NCI-H345 (cell line): ENCODE results near the gene ASTN1.

Experiments
- DNase-seq: peaks from one replicate; lab custom pipeline; 2025; lab: John Stamatoyannopoulos, UW

The ASTN1 gene

DNA sequence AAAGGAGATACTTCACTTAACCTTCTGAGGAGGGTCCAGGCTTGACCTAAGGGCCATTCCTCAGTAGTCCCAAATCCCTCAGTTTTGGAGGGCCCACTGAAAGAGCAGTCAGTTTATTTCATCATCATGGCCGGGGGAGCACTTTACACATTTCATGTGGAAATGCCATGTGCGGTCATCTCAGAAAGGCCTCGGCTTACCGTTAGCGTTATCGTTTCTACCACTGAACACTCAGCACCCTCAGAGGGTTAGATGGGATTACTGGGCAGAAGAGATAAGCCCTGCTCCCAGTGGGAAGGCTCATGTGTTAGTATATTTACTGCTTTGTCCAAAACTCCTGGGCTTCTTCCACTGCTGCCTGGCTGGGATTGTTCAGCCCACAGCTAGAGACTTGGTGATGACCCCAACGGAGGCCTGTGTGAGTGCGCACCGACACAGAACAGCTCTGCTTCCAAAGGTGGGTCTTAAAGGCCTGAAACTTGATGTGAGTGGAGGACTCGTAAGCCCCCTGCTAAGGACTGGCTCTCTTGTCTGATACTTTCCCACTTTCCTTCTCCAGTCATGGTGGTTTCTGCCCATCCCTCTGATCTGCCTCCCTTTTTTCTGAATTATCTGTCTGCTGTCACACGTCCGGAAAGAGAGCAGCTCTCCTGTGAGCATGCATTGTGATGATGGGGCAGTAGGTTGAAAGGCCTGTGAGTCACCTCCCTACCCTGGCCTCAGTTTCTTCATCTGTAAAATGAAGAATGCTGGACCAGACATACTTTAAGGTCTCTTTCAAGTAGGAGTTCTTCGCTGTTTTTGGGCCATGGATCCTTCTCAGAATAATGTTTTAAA lies 284.5 kb downstream of the ASTN1 start:
- no peak for DNase-seq

GRCh38 chr1:176878750-176879536 lies 285.6 kb downstream of the ASTN1 start:
- DNase-seq, result no peak

- DNase-seq, result no peak
Observed at GRCh38 chr1:176877557-176877956, 287.0 kb downstream of the ASTN1 start.

GRCh38 chr1:176876966-176877515 lies 287.5 kb downstream of the ASTN1 start:
- no peak for DNase-seq

DNA sequence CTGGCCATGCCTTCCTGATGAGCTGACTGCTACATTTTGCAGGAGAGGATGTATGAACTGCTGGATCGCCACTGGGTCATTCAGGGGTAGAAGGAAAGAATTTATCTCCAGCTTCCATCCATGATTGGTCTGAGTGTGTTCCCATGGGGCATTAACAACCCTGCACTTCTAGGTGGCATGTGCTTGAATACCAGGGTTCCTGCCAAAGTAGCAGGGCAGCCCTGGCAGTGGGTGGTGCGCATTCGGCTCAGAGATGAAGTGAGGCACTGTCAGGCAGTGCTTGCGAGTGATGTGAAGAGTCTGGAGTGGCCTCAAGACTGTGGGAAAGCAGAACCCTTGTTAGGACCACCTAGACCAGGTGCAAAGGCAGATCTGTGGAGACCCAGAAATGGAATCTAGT lies 294.9 kb downstream of the ASTN1 start:
- no peak for DNase-seq

GRCh38 chr1:176866011-176866714 lies 298.3 kb downstream of the ASTN1 start:
- no peak for DNase-seq

DNA sequence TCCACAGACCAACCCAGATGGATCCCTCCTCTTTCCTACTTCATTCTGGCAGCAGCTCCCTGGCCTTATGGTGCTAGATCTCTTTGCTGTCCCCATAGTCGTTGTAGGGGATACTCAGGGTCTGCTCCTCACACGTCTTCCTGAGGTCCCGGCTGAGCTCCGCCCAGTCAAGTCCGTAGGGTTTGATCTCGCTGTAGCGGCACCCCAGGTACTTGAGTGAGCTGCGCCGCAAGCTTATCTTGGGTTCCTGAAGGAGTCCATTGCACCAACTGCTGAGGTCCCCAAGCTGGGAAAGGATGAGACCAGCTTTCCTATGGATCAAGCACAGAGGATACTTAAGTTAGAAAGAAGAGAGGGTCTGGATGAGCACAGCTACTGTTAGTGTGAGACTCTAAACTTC lies 300.3 kb downstream of the ASTN1 start:
- DNase-seq, result no peak

- no peak for DNase-seq
Observed at GRCh38 chr1:176863613-176864012, 300.9 kb downstream of the ASTN1 start.

DNA sequence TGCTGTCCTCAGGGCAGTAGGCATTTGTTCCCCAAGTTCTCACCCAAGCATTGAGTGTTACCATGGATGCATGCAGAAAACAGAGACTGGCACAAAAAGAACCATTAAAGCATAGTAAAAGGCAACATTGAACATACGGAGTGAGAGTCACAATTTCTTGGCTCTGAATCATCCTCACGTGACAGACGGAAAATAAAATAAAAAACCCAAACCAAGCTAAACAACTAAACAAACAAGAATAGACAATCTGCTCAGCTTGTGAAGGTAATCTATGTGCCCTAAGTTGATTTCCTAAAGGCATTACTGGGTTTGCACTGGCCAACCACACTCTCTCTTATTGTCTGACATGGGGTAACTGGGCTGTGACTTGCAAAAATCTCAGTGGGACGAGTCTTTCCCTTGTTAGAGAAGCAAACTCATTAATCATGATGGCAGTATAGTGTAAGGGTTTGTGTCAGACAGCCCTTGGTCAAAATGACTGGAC lies 306.0 kb downstream of the ASTN1 start:
- DNase-seq, result no peak

DNA sequence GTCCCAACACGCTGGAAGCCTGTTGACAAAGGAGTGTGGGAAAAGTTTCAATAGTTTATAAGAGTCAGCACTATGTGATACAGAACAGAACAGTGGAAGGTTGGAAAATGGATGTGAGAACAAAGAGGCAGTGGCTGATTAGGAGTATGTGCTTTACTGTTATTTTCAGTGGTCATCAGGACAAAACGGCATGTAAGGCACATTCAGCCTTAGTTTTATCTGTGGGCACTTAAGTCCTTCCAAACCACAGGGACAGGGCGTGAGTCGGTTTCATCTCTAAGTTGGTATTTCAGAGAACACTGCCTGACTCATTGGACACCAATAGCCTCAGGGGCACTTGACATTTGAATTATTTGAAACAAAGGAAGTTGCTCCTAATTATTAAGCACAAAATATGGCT lies 306.9 kb downstream of the ASTN1 start:
- no peak for DNase-seq

- peak; percentile 44 for DNase-seq
Observed at GRCh38 chr1:176854758-176855745, 309.5 kb downstream of the ASTN1 start.

DNA sequence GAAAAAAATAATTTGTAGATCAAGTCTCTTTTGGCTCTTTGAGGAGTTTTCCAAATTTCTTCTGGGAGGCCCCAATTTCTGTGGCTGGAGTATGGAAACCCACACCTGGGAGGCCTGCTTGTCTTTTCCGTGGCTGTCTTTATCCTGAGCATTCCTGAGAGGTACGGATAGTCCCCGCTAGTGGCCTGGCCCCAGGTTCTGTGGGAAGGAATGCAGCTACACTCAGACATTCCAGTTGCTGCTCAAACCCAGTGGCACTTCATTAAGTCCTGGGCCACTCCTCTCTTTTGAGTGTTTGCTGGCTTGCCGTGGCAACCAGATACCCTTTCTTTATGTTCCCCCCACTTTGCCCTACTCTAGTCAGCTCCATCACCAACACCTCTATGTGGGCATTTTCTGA lies 310.4 kb downstream of the ASTN1 start:
- DNase-seq, result no peak

DNA sequence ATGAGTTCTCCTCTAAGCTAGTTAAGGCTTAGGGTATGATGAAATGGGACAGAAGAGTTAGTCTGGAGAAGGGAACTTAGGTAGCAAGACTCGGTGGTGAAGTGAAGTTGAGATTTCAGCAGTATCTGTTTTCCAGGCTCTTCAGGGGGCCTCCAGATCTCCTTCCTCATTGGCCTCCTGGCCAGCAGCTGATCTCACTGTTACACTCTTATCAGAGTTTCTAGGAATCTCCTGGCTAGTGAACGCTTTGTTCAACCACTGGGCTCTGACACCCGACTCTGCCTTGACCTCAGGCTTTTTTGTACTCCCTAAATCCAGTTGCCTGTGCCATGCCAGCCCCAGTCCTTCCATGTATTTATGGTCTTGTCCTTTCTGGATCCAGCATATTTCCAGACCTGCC lies 311.0 kb downstream of the ASTN1 start:
- DNase-seq, result no peak

DNA sequence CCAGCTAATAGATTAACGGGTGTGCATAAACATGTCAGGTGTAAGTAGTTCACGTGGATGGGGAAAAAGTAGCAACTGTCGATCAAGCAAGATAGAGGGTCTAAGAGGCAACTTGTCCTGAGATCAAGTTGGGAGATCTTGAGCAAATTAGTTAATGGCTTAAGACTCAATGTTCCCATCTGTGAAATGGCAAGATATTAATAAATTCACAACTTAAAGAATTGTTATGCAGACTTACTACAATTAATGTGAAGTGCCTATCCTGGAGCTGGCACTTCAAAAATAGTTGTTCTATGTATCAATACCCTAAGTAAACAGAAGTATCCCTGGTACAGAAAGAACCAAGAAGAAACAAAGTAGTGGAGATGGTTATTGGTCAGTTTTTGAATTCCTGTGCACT lies 312.4 kb downstream of the ASTN1 start:
- no peak for DNase-seq

GRCh38 chr1:176850871-176851270 lies 313.6 kb downstream of the ASTN1 start:
- DNase-seq, result no peak

DNA sequence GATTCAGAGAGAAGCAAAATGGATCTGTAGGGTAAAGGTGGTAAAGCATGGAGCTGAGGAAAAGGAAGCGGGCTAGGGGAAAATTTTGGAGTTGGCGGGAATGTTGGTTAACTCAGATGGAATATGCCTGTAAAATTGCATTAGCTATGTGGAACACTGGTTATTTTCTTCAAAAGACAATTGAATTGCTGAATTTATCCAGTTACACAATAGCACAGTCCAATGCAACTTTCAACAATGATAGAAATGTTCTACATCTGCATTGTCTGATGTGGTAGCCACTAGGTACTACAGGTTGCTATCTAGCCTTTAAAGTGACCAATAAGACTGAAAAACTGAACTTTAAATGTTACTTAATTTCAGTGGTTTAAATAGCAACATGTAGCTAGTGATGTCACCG lies 315.2 kb downstream of the ASTN1 start:
- no peak for DNase-seq

DNA sequence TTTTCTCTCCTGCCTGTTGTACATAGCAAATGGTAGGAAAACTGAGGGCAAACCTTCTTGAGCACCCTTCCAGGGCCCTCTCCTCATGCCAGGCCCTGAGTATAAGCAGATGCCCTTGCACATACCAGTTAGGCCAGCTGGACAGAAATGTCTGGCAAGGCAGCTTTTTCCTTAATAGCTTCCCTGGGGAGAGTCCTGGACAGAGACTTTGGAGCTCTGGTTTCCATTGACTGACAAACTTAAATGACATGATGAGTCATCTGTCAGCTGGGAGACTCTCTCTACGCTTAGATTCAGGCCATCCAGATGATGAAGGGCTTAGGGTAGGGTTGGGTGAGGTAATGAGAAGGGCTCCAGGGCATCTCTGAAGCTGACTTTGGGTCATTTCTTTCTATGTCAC lies 317.5 kb downstream of the ASTN1 start:
- DNase-seq, result no peak

DNA sequence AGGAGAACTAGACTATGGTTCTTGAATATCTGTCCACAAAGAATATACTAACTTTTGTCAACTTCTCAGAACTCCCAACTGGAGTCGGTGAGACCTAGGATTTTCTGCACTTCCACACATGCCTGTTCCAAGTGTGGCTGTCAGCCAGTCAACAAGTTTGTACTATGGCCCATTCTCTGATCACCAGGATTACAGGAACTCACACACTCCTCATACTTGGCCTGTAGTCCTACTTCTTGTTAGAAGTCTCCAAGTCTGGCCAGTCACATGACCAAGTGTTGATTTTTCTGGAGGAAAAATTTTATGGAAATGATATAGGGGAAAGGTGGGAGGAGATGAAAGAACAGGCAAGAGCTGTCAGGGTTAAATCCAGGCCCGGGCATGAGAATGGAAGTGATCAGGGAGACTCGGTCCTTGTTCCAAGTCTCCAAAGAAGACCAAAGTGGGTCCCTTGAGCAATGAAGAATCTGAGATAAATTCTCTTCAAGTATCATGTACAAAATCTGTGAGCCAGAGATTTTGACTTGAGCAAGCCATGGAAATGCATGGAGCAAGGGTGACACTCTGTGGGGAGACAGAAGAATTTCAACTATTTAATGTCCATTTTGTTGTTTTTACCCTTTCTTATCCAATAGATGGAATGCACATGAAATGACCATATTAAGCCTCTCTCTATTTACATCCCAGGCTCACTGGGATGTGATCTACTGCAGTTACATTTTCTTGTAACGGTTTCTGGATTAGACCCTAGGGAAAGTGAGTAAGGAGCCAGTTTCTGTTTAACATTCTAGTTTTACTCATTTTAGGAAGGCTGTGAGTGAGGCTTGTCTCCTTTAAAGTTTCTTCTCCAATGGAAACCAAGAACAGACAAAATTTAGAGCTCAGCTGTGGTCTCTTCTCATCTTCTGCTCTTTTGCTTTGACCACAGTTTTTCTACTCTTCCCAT lies 320.9 kb downstream of the ASTN1 start:
- peak; percentile 34 for DNase-seq

GRCh38 chr1:176841238-176841637 lies 323.3 kb downstream of the ASTN1 start:
- DNase-seq, result no peak

- DNase-seq, result no peak
Observed at GRCh38 chr1:176839216-176839615, 325.3 kb downstream of the ASTN1 start.
